Esophagus squamous epithelium (tissue), 4 donors: ENCODE data around the gene CPED1.

ENCODE experiments used
- CTCF ChIP-seq, 6 experiments: fragments of 450-650 bp in 4 of 6; fragments of 200-600 bp in 2 of 6; sonication (generic) in 2 of 6; IDR thresholded peaks; one replicate each; pipeline ENCODE4 v1.5.1; 2016 to 2019; ENCODE audit warnings: antibody characterized with exemption in 6 of 6, mild to moderate bottlenecking in 4 of 6, moderate library complexity in 4 of 6
- POLR2A ChIP-seq, 4 donors: fragments of 450-650 bp; IDR thresholded peaks; one replicate each; pipeline ENCODE4 v1.6.1; 2017; ENCODE audit warnings: antibody characterized with exemption in 4 of 4, mild to moderate bottlenecking in 4 of 4, moderate library complexity in 3 of 4

DNA sequence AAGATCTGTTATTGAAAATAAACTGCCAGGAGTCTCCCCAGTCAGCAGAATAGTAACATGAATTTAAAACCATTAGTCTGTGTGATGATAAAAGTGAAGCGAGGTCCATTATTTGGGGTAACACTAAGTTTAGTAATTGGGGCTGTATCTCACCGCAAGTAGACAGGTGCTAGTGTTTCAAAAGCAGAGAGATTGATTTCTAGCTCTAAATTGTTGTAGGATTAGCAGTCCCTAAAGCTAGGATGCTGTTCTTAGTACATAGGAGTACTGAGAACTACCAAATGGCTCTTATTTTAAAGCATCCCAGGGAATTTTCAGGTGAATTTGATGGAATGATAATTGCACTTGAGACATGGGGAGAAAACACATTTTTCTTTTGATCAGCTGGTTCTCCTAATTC is 70.5 kb downstream of the CPED1 start:
- TF ChIP-seq CTCF (IDR thresholded peaks at IDR 0.05) (no peak), POLR2A (IDR thresholded peaks at IDR 0.05) (no peak)
